NB4 (cell line): ENCODE data around the gene SMARCAL1.

Experiments
- CTCF ChIP-seq: IDR thresholded peaks from one replicate; pipeline ENCODE4 v1.5.1; 2012; ENCODE audit warnings: low read depth, low read length
- MYC ChIP-seq: IDR thresholded peaks from 2 replicates; pipeline ENCODE4 v1.6.1; 2011; ENCODE audit warnings: low read depth, low read length
- POLR2A ChIP-seq: IDR thresholded peaks from 2 replicates; pipeline ENCODE4 v1.6.1; 2011; ENCODE audit warnings: mild to moderate bottlenecking; ENCODE audit not compliant: insufficient read length; ENCODE audit errors: extremely low read depth

GRCh38 chr2:216369821-216370220 lies 42.5 kb upstream of the SMARCAL1 start:
- TF ChIP-seq CTCF, result no peak
- no peak for TF ChIP-seq POLR2A
- no peak for TF ChIP-seq MYC
